ENCODE measurements around the gene ARHGAP22. TPM values are rescaled to one million over a fixed set of nuclear protein-coding genes. Genes with fewer than 3 reads are reported as not detected.

Gene ARHGAP22
- total RNA-seq, 4 donors from 2014 or later = 7.7 to 16.5 (median 14.3) TPM

GRCh38 chr10:48439581-48440041 is 165.3 kb downstream of the ARHGAP22 start:
- WGBS, 2 donors = 59 to 64% methylated on average over 10 of the region's 10 CpGs
- H3K27me3 ChIP-seq = no peaks in the 10 kb centered on the region
- H3K36me3 ChIP-seq = peaks cover 0 to 34% (median 0%) of the 10 kb centered on the region in 3 donors
- TF ChIP-seq POLR2A (IDR thresholded peaks at IDR 0.05) (no peak), EP300 (IDR thresholded peaks at IDR 0.05) (no peak)
- TF ChIP-seq, protein P1, sequence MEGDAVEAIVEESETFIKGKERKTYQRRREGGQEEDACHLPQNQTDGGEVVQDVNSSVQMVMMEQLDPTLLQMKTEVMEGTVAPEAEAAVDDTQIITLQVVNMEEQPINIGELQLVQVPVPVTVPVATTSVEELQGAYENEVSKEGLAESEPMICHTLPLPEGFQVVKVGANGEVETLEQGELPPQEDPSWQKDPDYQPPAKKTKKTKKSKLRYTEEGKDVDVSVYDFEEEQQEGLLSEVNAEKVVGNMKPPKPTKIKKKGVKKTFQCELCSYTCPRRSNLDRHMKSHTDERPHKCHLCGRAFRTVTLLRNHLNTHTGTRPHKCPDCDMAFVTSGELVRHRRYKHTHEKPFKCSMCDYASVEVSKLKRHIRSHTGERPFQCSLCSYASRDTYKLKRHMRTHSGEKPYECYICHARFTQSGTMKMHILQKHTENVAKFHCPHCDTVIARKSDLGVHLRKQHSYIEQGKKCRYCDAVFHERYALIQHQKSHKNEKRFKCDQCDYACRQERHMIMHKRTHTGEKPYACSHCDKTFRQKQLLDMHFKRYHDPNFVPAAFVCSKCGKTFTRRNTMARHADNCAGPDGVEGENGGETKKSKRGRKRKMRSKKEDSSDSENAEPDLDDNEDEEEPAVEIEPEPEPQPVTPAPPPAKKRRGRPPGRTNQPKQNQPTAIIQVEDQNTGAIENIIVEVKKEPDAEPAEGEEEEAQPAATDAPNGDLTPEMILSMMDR (IDR thresholded peaks at IDR 0.05) = no peak
- no peak overlapping the region for H3K27ac ChIP-seq
- H3K9me3 ChIP-seq = no peaks in the 10 kb centered on the region
- no peak overlapping the region for H3K4me3 ChIP-seq
- DNase-seq (ENCODE audit: low spot score in 2 of 2) = no peak
- H3K4me1 ChIP-seq = no peaks in the 10 kb centered on the region

DNA sequence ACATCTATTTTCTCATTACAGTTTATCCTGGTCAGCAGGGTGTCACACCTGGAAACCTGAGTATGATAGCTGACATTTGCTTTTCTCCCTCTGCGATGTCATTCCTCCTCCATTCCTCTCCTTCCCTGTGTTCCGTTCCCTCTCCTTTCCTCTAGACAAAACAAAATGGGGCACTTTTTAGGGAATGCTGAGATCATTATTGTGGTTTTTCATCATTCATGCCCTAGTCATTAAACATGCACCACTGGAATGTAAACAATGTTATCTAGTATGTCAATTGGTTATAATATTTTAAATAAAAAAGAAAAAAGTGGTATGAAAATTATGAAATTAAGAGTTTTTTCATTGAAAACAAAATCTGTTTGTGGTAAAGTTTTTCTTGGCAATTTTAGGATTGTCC is 165.8 kb downstream of the ARHGAP22 start:
- Histone ChIP-seq H3K4me3 (no peak overlapping the region), H3K9me3 (no peaks in the 10 kb centered on the region), H3K4me1 (no peaks in the 10 kb centered on the region), H3K36me3 (peaks cover 0 to 36% (median 0%) of the 10 kb centered on the region in 3 donors), H3K27ac (no peak overlapping the region), H3K27me3 (no peaks in the 10 kb centered on the region)
- 69 to 79% methylated on average over 2 of the region's 2 CpGs for WGBS, 2 donors
- no peak for DNase-seq (ENCODE audit: low spot score in 2 of 2)
- TF ChIP-seq, protein P1 (IDR thresholded peaks at IDR 0.05) = no peak
- no peak for TF ChIP-seq POLR2A (IDR thresholded peaks at IDR 0.05)
- TF ChIP-seq EP300 (IDR thresholded peaks at IDR 0.05) = no peak

GRCh38 chr10:48437546-48437945 is 167.3 kb downstream of the ARHGAP22 start:
- Histone ChIP-seq H3K9me3 (no peaks in the 10 kb centered on the region), H3K27ac (no peak overlapping the region), H3K4me3 (no peak overlapping the region), H3K4me1 (no peaks in the 10 kb centered on the region), H3K36me3 (peaks cover 0 to 36% (median 0%) of the 10 kb centered on the region in 3 donors), H3K27me3 (no peaks in the 10 kb centered on the region)
- TF ChIP-seq POLR2A (IDR thresholded peaks at IDR 0.05) (no peak), EP300 (IDR thresholded peaks at IDR 0.05) (no peak)
- TF ChIP-seq, protein P1 (IDR thresholded peaks at IDR 0.05) = no peak
- no peak for DNase-seq (ENCODE audit: low spot score in 2 of 2)
- WGBS, 2 donors = 86 to 90% methylated on average over 3 of the region's 3 CpGs

- DNase-seq (ENCODE audit: low spot score in 2 of 2) = no peak
- Histone ChIP-seq H3K9me3 (no peaks in the 10 kb centered on the region), H3K27me3 (no peaks in the 10 kb centered on the region), H3K36me3 (peaks cover 0 to 59% (median 0%) of the 10 kb centered on the region in 3 donors), H3K27ac (no peak overlapping the region), H3K4me1 (no peaks in the 10 kb centered on the region), H3K4me3 (no peak overlapping the region)
- TF ChIP-seq, protein P1 (IDR thresholded peaks at IDR 0.05) = no peak
- TF ChIP-seq POLR2A (IDR thresholded peaks at IDR 0.05) (no peak), EP300 (IDR thresholded peaks at IDR 0.05) (no peak)
Observed at GRCh38 chr10:48431871-48432270, 173.0 kb downstream of the ARHGAP22 start.

DNA sequence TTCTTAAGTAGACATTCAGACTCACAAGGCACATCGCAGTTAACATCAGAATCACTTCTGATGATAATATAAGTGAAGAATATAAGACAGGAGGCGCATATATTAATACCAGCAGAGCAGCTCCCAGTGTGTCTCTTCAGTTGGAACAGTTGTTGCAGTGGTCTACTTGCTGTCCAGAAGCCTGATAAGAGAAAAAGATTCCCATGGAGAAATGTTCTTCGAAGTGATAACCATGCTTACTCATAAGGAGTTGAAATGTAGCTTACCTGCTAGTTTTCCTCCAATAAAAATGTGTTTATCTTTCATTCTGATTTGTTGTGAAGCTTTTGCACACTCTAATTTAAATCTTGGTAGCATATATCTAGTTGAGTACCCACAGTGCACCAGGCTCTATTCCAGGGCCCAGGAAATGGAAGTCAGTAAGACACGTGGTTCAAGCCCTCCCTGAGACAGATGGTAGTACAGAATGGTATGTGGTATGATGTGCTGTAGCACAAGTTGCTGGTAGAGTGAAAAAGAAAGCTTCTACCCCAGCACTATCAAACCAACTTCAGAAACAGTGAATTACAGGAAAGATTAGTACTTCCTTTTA is 174.4 kb downstream of the ARHGAP22 start:
- 86 to 87% methylated on average over 4 of the region's 4 CpGs for WGBS, 2 donors
- TF ChIP-seq, protein P1 (IDR thresholded peaks at IDR 0.05) = no peak
- TF ChIP-seq POLR2A (IDR thresholded peaks at IDR 0.05) (no peak), EP300 (IDR thresholded peaks at IDR 0.05) (no peak)
- Histone ChIP-seq H3K4me1 (no peaks in the 10 kb centered on the region), H3K27me3 (no peaks in the 10 kb centered on the region), H3K9me3 (no peaks in the 10 kb centered on the region), H3K4me3 (no peak overlapping the region), H3K27ac (no peak overlapping the region), H3K36me3 (peaks cover 0 to 57% (median 0%) of the 10 kb centered on the region in 3 donors)
- DNase-seq (ENCODE audit: low spot score in 2 of 2) = no peak

All from tibial nerve (tissue), 4 donors.